Fibroblast of gingiva (primary cell): ENCODE results near the gene PHF19.
A peak's percentile ranks its signal among the peaks of the same experiment; 100 is the strongest.

Experiments used
- DNase-seq: peaks from one replicate; pipeline ENCODE4 v3.0.0-alpha.2; 2011; ENCODE audit warnings: low read depth

Gene PHF19

GRCh38 chr9:120913647-120914264, 36.8 kb upstream of the PHF19 start:
- no peak for DNase-seq

GRCh38 chr9:120912958-120913646, 36.1 kb upstream of the PHF19 start:
- DNase-seq = no peak

- no peak for DNase-seq
These were observed 34.4 kb upstream of the PHF19 start for GRCh38 chr9:120911295-120911837.

- no peak for DNase-seq
These were observed 33.7 kb upstream of the PHF19 start for GRCh38 chr9:120910643-120911042.

- DNase-seq = no peak
These were observed 32.9 kb upstream of the PHF19 start for GRCh38 chr9:120909904-120910303.

- no peak for DNase-seq
These were observed 28.6 kb upstream of the PHF19 start for GRCh38 chr9:120905315-120906164.

GRCh38 chr9:120904978-120905301, 28.0 kb upstream of the PHF19 start:
- no peak for DNase-seq

- no peak for DNase-seq
These were observed 27.3 kb upstream of the PHF19 start for GRCh38 chr9:120904061-120904977.

- DNase-seq = no peak
These were observed 25.9 kb upstream of the PHF19 start for GRCh38 chr9:120902569-120903535.

- no peak for DNase-seq
These were observed 25.0 kb upstream of the PHF19 start for GRCh38 chr9:120901755-120902568.

- DNase-seq = no peak
These were observed 23.8 kb upstream of the PHF19 start for GRCh38 chr9:120900824-120901223.

GRCh38 chr9:120899490-120900068, 22.6 kb upstream of the PHF19 start:
- no peak for DNase-seq

GRCh38 chr9:120898396-120898795, 21.4 kb upstream of the PHF19 start:
- DNase-seq = no peak

GRCh38 chr9:120895951-120896350, 19.0 kb upstream of the PHF19 start:
- DNase-seq = no peak

GRCh38 chr9:120894321-120895148, 17.5 kb upstream of the PHF19 start:
- DNase-seq = peak; percentile 39

- no peak for DNase-seq
These were observed 16.8 kb upstream of the PHF19 start for GRCh38 chr9:120893611-120894307.

- DNase-seq = peak; percentile 17
These were observed 16.0 kb upstream of the PHF19 start for GRCh38 chr9:120892748-120893610.
